ENCODE measurements around the gene MEGF10. TPM values are rescaled to one million over a fixed set of nuclear protein-coding genes. Genes with fewer than 3 reads are reported as not detected.

The MEGF10 gene
- total and polyA plus RNA-seq, 2 donors, result 0.43 to 8.7 TPM

DNA sequence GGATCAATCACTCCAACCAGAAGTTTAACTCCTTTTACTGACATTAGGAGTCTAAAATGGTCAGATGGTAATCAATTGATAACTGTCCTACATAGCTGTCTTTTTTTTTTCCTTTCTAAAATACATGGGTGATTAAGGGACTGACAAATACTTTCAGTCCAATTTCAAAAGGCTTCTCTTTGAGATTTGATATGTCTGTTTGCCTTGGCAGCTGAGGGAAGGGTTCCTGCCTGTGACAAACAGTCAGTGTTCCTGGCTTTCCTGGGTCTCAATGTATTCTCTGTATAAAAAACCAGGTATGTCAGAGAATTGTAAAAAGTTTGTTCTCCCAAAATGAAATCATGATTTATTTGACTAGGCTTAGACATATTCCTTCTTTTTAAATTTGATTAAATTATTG lies 84.5 kb downstream of the MEGF10 start:
- Histone ChIP-seq H3K4me3 (ENCODE audit: low read depth, low read length) (no peak overlapping the region), H3K4me1 (ENCODE audit: insufficient read depth) (no peaks in the 10 kb centered on the region)
- no peak for DNase-seq (ENCODE audit: extremely low spot score)

GRCh38 chr5:127375544-127376091 lies 85.0 kb downstream of the MEGF10 start:
- 81% methylated on average over 1 of the region's 1 CpG for WGBS
- H3K4me1 ChIP-seq (ENCODE audit: insufficient read depth), result no peaks in the 10 kb centered on the region

More for the DNA sequence above, 84.5 kb downstream of the MEGF10 start:
- no peak overlapping the region for H3K27ac ChIP-seq (ENCODE audit: low read depth)
- no peaks in the 10 kb centered on the region for H3K36me3 ChIP-seq (ENCODE audit: insufficient read depth)

DNA sequence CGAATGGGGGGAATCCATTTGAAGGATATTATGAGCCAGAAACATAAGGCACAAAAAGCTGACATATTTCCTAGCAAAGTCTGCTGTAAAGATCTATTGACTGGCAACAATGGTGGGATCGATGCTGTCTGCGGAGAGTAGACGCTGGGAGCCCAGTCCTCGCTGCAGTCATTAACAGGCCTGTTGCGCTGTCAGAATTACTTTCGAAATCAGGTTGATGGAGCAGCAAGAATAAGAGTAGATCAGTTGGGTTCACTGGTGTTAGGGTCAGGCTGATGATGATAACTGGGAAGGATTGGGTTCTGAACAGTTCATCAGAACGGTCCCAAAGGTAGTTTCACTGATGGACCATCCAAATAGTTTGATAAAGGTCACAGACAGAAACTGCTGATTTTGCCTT lies 87.1 kb downstream of the MEGF10 start:
- H3K36me3 ChIP-seq (ENCODE audit: insufficient read depth), result no peaks in the 10 kb centered on the region
- no peak overlapping the region for H3K27ac ChIP-seq (ENCODE audit: low read depth)
- DNase-seq (ENCODE audit: extremely low spot score), result no peak
- H3K4me1 ChIP-seq (ENCODE audit: insufficient read depth), result no peaks in the 10 kb centered on the region
- 94% methylated on average over 8 of the region's 8 CpGs for WGBS
- no peak overlapping the region for H3K4me3 ChIP-seq (ENCODE audit: low read depth, low read length)

More at GRCh38 chr5:127375544-127376091, 85.0 kb downstream of the MEGF10 start:
- H3K36me3 ChIP-seq (ENCODE audit: insufficient read depth), result no peaks in the 10 kb centered on the region
- H3K4me3 ChIP-seq (ENCODE audit: low read depth, low read length), result no peak overlapping the region
- no peak for DNase-seq (ENCODE audit: extremely low spot score)
- H3K27ac ChIP-seq (ENCODE audit: low read depth), result no peak overlapping the region

GRCh38 chr5:127385936-127386335 lies 95.3 kb downstream of the MEGF10 start:
- WGBS, result 94% methylated on average over 1 of the region's 1 CpG
- Histone ChIP-seq H3K36me3 (ENCODE audit: insufficient read depth) (no peaks in the 10 kb centered on the region), H3K4me1 (ENCODE audit: insufficient read depth) (no peaks in the 10 kb centered on the region), H3K27ac (ENCODE audit: low read depth) (no peak overlapping the region), H3K4me3 (ENCODE audit: low read depth, low read length) (no peak overlapping the region)
- no peak for DNase-seq (ENCODE audit: extremely low spot score)

GRCh38 chr5:127386557-127386956 lies 96.0 kb downstream of the MEGF10 start:
- H3K4me1 ChIP-seq (ENCODE audit: insufficient read depth), result no peaks in the 10 kb centered on the region
- no peak overlapping the region for H3K27ac ChIP-seq (ENCODE audit: low read depth)
- DNase-seq (ENCODE audit: extremely low spot score), result no peak
- WGBS, result 45% methylated on average over 2 of the region's 2 CpGs
- H3K4me3 ChIP-seq (ENCODE audit: low read depth, low read length), result no peak overlapping the region
- H3K36me3 ChIP-seq (ENCODE audit: insufficient read depth), result no peaks in the 10 kb centered on the region

DNA sequence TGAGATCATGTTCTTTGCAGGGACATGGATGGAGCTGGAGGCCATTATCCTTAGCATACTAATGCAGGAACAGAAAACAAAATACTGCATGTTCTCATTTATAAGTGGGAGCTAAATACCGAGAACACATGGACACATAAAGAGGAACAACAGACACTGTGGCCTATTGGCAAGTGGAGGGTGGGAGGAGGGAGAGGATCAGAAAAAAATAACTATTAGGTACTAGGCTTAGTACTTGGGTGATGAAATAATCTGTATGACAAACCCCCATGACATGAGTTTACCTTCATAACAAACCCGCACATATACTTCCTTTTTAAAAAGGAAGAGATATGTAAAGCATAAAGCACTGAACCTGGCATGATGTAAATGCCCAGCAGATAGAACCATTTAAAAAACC lies 99.0 kb downstream of the MEGF10 start:
- H3K4me1 ChIP-seq (ENCODE audit: insufficient read depth), result no peaks in the 10 kb centered on the region
- no peaks in the 10 kb centered on the region for H3K36me3 ChIP-seq (ENCODE audit: insufficient read depth)
- no peak for DNase-seq (ENCODE audit: extremely low spot score)
- H3K4me3 ChIP-seq (ENCODE audit: low read depth, low read length), result no peak overlapping the region
- no peak overlapping the region for H3K27ac ChIP-seq (ENCODE audit: low read depth)
- WGBS, result 88% methylated on average over 2 of the region's 2 CpGs

GRCh38 chr5:127392762-127393161 lies 102.2 kb downstream of the MEGF10 start:
- DNase-seq (ENCODE audit: extremely low spot score), result no peak
- 79% methylated on average over 4 of the region's 4 CpGs for WGBS
- Histone ChIP-seq H3K4me1 (ENCODE audit: insufficient read depth) (no peaks in the 10 kb centered on the region), H3K27ac (ENCODE audit: low read depth) (no peak overlapping the region), H3K4me3 (ENCODE audit: low read depth, low read length) (no peak overlapping the region), H3K36me3 (ENCODE audit: insufficient read depth) (no peaks in the 10 kb centered on the region)

- H3K27ac ChIP-seq (ENCODE audit: low read depth), result no peak overlapping the region
- H3K36me3 ChIP-seq (ENCODE audit: insufficient read depth), result no peaks in the 10 kb centered on the region
- 97% methylated on average over 15 of the region's 15 CpGs for WGBS
- no peak for DNase-seq (ENCODE audit: extremely low spot score)
- H3K4me1 ChIP-seq (ENCODE audit: insufficient read depth), result no peaks in the 10 kb centered on the region
- H3K4me3 ChIP-seq (ENCODE audit: low read depth, low read length), result no peak overlapping the region
These were observed 106.0 kb downstream of the MEGF10 start for GRCh38 chr5:127396490-127397155.

DNA sequence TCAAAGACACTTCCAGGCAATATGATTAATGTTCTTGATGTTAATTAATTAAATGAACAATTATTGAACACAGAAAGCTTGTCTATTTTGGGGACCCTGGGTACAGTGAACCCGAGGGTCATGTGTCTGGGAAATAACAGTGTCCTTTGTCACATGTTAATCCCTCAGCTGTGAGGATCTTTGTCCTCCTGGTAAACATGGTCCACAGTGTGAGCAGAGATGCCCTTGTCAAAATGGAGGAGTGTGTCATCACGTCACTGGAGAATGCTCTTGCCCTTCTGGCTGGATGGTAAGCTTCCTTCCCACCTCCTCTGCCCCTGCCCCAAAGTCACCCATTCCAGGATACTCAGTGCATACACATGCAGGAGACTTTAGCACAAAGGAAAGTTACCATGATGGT lies 107.9 kb downstream of the MEGF10 start:
- no peaks in the 10 kb centered on the region for H3K4me1 ChIP-seq (ENCODE audit: insufficient read depth)
- no peak for DNase-seq (ENCODE audit: extremely low spot score)
- no peak overlapping the region for H3K4me3 ChIP-seq (ENCODE audit: low read depth, low read length)
- no peaks in the 10 kb centered on the region for H3K36me3 ChIP-seq (ENCODE audit: insufficient read depth)
- 74% methylated on average over 2 of the region's 2 CpGs for WGBS
- no peak overlapping the region for H3K27ac ChIP-seq (ENCODE audit: low read depth)

- H3K4me3 ChIP-seq (ENCODE audit: low read depth, low read length), result no peak overlapping the region
- H3K4me1 ChIP-seq (ENCODE audit: insufficient read depth), result no peaks in the 10 kb centered on the region
- WGBS, result 88% methylated on average over 1 of the region's 1 CpG
- no peaks in the 10 kb centered on the region for H3K36me3 ChIP-seq (ENCODE audit: insufficient read depth)
- no peak overlapping the region for H3K27ac ChIP-seq (ENCODE audit: low read depth)
- no peak for DNase-seq (ENCODE audit: extremely low spot score)
These were observed 108.5 kb downstream of the MEGF10 start for GRCh38 chr5:127399068-127399467.

DNA sequence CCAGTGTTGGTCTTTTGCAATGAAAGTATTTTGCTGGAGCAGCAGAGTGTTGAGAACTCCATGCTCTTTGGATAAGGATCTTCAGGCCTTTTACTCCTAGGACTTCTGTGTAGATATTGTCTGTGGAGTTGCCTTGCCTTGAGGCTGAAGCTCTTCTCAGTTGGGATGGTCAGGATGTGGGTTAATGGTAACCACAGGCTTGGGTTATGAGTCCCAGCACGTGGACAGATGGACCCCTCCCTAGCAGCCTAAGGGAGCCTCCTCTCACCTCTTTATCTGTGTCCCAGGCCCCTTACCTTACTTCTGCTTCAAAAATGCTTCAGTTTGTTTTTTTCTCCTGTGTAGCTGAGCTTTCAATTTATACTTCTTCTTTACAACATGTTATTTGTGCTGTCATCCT lies 109.9 kb downstream of the MEGF10 start:
- Histone ChIP-seq H3K4me3 (ENCODE audit: low read depth, low read length) (no peak overlapping the region), H3K4me1 (ENCODE audit: insufficient read depth) (no peaks in the 10 kb centered on the region), H3K36me3 (ENCODE audit: insufficient read depth) (no peaks in the 10 kb centered on the region), H3K27ac (ENCODE audit: low read depth) (no peak overlapping the region)
- 36% methylated on average over 1 of the region's 1 CpG for WGBS
- no peak for DNase-seq (ENCODE audit: extremely low spot score)

- WGBS, result 75% methylated on average over 5 of the region's 5 CpGs
- Histone ChIP-seq H3K27ac (ENCODE audit: low read depth) (no peak overlapping the region), H3K36me3 (ENCODE audit: insufficient read depth) (no peaks in the 10 kb centered on the region), H3K4me1 (ENCODE audit: insufficient read depth) (no peaks in the 10 kb centered on the region), H3K4me3 (ENCODE audit: low read depth, low read length) (no peak overlapping the region)
- no peak for DNase-seq (ENCODE audit: extremely low spot score)
These were observed 110.5 kb downstream of the MEGF10 start for GRCh38 chr5:127400946-127401670.

GRCh38 chr5:127402361-127402760 lies 111.8 kb downstream of the MEGF10 start:
- 84% methylated on average over 5 of the region's 5 CpGs for whole genome bisulfite sequencing
- no peaks in the 10 kb centered on the region for H3K4me1 ChIP-seq (ENCODE audit: insufficient read depth)
- no peak overlapping the region for H3K4me3 ChIP-seq (ENCODE audit: low read depth, low read length)
- no peak for DNase-seq (ENCODE audit: extremely low spot score)
- no peaks in the 10 kb centered on the region for H3K36me3 ChIP-seq (ENCODE audit: insufficient read depth)
- H3K27ac ChIP-seq (ENCODE audit: low read depth), result no peak overlapping the region

GRCh38 chr5:127404190-127404589 lies 113.6 kb downstream of the MEGF10 start:
- H3K36me3 ChIP-seq (ENCODE audit: insufficient read depth), result no peaks in the 10 kb centered on the region
- 97% methylated on average over 3 of the region's 3 CpGs for WGBS
- no peak overlapping the region for H3K27ac ChIP-seq (ENCODE audit: low read depth)
- no peak overlapping the region for H3K4me3 ChIP-seq (ENCODE audit: low read depth, low read length)
- no peaks in the 10 kb centered on the region for H3K4me1 ChIP-seq (ENCODE audit: insufficient read depth)
- no peak for DNase-seq (ENCODE audit: extremely low spot score)
